ENCODE measurements around the gene AP4S1.
"Not testable (repeated sequence)": the region's sequence is repeated elsewhere in the genome, so short reads cannot be mapped to it uniquely, and the experiment has no call there.

Gene AP4S1

DNA sequence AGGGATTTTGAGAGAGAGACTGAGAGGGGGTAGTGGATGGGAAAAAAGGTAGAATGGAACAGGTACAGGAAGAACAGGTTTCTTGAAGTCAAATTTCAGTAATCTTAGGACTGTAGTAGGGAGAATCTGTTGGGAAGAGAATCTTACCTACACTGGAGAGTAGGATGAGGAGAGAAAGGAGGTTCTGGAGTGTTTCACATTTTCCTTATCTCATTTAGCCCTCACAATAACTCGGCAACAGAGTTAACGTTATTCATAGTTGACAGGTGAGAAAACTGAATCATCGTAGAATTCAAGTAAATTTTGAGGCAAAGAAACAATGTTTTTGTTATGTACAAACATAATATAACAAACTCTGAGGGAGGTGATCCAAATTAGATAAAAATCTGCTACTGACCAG is 17.9 kb downstream of the AP4S1 start:
- Histone ChIP-seq H3K36me3 (ENCODE audit: insufficient read depth, low read length) (no peaks in the 10 kb centered on the region), H3K9ac (ENCODE audit: low read depth, low read length) (no peak overlapping the region), H3K9me3 (ENCODE audit: control insufficient read depth, insufficient read depth, low read length) (no peaks in the 10 kb centered on the region), H3K4me1 (ENCODE audit: insufficient read depth, low read length) (peaks cover 16% of the 10 kb centered on the region)

GRCh38 chr14:31045501-31046080 is 20.1 kb downstream of the AP4S1 start:
- Histone ChIP-seq H3K36me3 (ENCODE audit: insufficient read depth, low read length) (no peaks in the 10 kb centered on the region), H3K4me1 (ENCODE audit: insufficient read depth, low read length) (peaks cover 13% of the 10 kb centered on the region), H3K9me3 (ENCODE audit: control insufficient read depth, insufficient read depth, low read length) (no peaks in the 10 kb centered on the region)

DNA sequence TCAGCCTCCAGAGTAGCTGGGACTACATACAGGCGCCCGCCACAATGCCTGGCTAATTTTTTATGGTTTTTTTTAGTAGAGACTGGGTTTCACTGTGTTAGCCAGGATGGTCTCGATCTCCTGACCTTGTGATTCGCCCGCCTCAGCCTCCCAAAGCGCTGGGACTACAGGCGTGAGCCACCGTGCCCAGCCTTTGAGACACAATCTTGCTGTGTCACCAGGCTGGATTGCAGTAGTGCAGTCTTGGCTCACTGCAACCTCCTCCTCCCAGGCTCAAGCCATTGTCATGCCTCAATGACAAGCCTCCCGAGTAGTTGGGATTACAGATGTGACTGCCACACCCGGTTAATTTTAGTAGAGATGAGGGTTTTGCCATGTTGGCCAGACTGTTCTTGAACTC is 22.1 kb downstream of the AP4S1 start:
- Histone ChIP-seq H3K4me1 (ENCODE audit: insufficient read depth, low read length) (peaks cover 11% of the 10 kb centered on the region), H3K9ac (ENCODE audit: low read depth, low read length) (no peak overlapping the region), H3K9me3 (ENCODE audit: control insufficient read depth, insufficient read depth, low read length) (no peaks in the 10 kb centered on the region), H3K36me3 (ENCODE audit: insufficient read depth, low read length) (no peaks in the 10 kb centered on the region)

More at GRCh38 chr14:31045501-31046080, 20.1 kb downstream of the AP4S1 start:
- H3K9ac ChIP-seq (ENCODE audit: low read depth, low read length), result no peak overlapping the region

DNA sequence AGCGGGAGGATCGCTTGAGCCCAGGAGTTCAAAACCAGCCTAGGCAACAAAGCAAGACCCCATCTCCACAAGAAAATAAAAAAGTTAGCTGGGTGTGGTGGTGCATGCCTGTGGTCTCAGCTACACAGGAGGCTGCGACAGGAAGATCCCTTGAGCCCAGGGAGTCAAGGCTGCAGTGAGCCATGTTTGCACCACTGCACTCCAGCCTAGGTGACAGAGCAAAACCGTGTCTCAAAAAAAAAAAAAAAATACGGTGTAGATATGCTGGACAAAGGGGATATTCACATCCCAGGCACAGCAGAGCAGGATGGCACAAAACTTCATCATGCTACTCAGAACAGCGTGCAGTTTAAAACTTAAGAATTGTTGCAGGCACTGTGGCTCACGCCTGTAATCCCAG is 25.6 kb downstream of the AP4S1 start:
- Histone ChIP-seq H3K9me3 (ENCODE audit: control insufficient read depth, insufficient read depth, low read length) (no peaks in the 10 kb centered on the region), H3K9ac (ENCODE audit: low read depth, low read length) (no peak overlapping the region), H3K36me3 (ENCODE audit: insufficient read depth, low read length) (no peaks in the 10 kb centered on the region), H3K4me1 (ENCODE audit: insufficient read depth, low read length) (no peaks in the 10 kb centered on the region)

DNA sequence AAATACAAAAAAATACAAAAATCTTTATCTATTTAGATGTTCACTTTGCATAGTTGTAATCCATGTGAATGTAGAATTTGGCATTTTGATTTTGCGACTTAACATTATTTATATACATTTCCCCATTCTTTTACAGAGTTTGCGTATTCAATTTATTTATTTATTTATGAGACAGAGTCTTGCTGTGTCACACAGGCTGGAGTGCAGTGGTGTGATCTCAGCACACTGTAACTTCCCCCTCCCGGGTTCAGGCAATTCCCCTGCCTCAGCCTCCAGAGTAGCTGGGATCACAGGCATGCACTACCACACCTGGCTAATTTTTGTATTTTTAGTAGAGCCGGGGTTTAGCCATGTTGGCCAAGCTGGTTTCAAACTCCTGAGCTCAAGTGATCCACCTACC is 26.1 kb downstream of the AP4S1 start:
- Histone ChIP-seq H3K9me3 (ENCODE audit: control insufficient read depth, insufficient read depth, low read length) (no peaks in the 10 kb centered on the region), H3K9ac (ENCODE audit: low read depth, low read length) (no peak overlapping the region), H3K36me3 (ENCODE audit: insufficient read depth, low read length) (no peaks in the 10 kb centered on the region), H3K4me1 (ENCODE audit: insufficient read depth, low read length) (no peaks in the 10 kb centered on the region)

DNA sequence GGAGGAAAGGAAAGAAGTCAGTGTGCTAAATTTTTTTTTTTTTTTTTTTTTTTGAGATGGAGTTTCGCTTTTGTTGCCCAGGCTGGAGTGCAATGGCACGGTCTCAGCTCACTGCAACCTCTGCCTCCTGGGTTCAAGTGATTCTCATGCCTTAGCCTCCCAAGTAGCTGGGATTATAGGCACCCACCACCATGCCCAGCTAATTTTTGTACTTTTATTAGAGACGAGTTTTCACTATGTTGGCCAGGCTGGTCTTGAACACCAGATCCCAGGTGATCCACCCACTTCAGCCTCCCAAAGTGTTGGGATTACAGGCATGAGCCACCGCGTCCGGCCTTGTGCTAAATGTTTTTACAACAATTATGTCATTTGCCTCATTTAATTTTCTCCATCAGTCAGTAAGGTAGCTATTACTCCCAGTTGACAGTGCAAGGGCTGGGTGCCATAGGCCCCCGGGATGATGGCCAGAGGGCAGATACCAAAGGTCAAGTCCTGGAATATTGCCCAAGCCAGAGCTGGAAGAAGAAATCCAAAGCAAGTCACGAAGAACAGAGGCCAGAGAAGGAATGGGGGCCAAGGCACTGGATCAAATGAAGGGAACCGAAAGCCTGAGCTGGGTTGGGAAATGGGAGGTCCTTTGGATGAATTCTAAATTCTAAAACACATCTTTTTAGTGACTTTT is 27.6 kb downstream of the AP4S1 start:
- not testable (repeated sequence) for H3K36me3 ChIP-seq (ENCODE audit: insufficient read depth, low read length); H3K9me3 ChIP-seq (ENCODE audit: control insufficient read depth, insufficient read depth, low read length); H3K9ac ChIP-seq (ENCODE audit: low read depth, low read length); H3K4me1 ChIP-seq (ENCODE audit: insufficient read depth, low read length)

- Histone ChIP-seq H3K9ac (ENCODE audit: low read depth, low read length) (no peak overlapping the region), H3K4me1 (ENCODE audit: insufficient read depth, low read length) (peaks cover 25% of the 10 kb centered on the region), H3K36me3 (ENCODE audit: insufficient read depth, low read length) (no peaks in the 10 kb centered on the region), H3K9me3 (ENCODE audit: control insufficient read depth, insufficient read depth, low read length) (no peaks in the 10 kb centered on the region)
Observed at GRCh38 chr14:31057035-31057434, 31.6 kb downstream of the AP4S1 start.

DNA sequence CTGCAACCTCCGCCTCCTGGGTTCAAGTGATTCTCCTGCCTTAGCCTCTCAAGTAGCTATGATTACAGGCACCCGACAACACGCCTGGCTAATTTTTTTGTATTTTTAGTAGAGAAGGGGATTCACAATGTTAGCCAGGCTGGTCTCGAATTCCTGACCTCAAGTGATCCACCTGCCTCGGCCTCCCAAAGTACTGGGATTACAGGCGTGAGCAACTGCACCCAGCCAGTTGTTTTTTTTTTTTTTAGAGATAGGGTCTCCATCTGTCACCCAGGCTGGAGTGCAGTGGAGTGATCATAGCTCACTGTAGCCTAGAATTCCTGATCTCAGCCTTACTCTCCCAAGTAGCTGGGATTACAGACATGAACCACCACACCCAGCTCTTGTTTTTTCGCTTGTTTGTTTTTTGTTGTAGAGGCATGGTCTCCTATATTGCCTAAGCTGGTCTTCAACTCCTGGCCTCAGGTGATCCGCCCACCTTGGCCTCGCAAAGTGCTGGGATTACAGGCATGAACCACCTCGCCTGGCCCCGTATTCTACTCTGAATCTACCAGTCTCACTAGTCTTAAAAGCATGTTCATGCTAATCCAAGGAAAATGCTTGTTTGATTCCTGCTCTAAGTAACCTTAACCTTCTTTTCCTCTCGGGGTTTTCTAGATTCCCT is 32.4 kb downstream of the AP4S1 start:
- peaks cover 25% of the 10 kb centered on the region for H3K4me1 ChIP-seq (ENCODE audit: insufficient read depth, low read length)
- H3K9ac ChIP-seq (ENCODE audit: low read depth, low read length), result no peak overlapping the region
- no peaks in the 10 kb centered on the region for H3K9me3 ChIP-seq (ENCODE audit: control insufficient read depth, insufficient read depth, low read length)
- H3K36me3 ChIP-seq (ENCODE audit: insufficient read depth, low read length), result no peaks in the 10 kb centered on the region

DNA sequence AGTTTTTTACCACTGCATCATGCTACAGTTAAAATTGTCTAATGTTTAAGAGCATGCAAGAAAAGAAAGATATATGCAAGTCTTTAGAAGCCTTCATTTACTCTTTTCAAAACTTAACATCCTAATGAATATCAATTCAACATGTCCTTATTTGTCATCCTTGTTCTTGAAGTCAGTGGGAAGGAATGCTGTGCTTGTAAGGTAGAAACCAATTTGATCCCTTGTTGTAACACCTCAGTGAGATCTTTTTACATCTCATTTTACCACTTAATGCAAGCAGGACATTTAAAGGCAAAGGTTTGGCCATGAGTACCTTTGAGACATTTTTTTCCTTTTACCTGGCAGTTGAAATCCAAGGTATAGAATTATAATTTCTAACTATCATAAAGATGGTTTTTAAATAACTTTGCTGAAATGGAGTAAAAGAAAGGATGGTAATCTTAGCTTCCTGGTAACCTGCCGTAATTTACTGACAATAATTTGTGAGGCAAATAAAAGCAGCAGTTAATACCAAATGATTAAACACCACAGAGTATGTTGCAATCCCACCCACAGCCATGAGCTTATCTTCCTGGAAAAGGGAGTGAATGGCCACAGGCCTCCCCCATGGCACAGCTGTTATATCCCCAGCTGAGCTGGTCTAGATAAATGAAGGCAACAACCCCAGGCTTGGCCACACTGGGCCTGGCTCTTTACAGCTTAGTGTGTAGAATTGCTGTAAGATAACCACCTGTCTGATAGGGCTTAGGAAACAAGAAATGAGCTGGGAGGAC is 33.9 kb downstream of the AP4S1 start:
- Histone ChIP-seq H3K9ac (ENCODE audit: low read depth, low read length) (no peak overlapping the region), H3K36me3 (ENCODE audit: insufficient read depth, low read length) (no peaks in the 10 kb centered on the region), H3K4me1 (ENCODE audit: insufficient read depth, low read length) (peaks cover 25% of the 10 kb centered on the region), H3K9me3 (ENCODE audit: control insufficient read depth, insufficient read depth, low read length) (no peaks in the 10 kb centered on the region)

- Histone ChIP-seq H3K9me3 (ENCODE audit: control insufficient read depth, insufficient read depth, low read length) (no peaks in the 10 kb centered on the region), H3K4me1 (ENCODE audit: insufficient read depth, low read length) (peaks cover 25% of the 10 kb centered on the region), H3K9ac (ENCODE audit: low read depth, low read length) (no peak overlapping the region), H3K36me3 (ENCODE audit: insufficient read depth, low read length) (no peaks in the 10 kb centered on the region)
Observed at GRCh38 chr14:31060253-31060875, 34.9 kb downstream of the AP4S1 start.

GRCh38 chr14:31062908-31063307 is 37.5 kb downstream of the AP4S1 start:
- not testable (repeated sequence) for H3K9ac ChIP-seq (ENCODE audit: low read depth, low read length); H3K9me3 ChIP-seq (ENCODE audit: control insufficient read depth, insufficient read depth, low read length); H3K36me3 ChIP-seq (ENCODE audit: insufficient read depth, low read length)
- H3K4me1 ChIP-seq (ENCODE audit: insufficient read depth, low read length), result peaks cover 24% of the 10 kb centered on the region

- Histone ChIP-seq H3K4me1 (ENCODE audit: insufficient read depth, low read length) (no peaks in the 10 kb centered on the region), H3K36me3 (ENCODE audit: insufficient read depth, low read length) (no peaks in the 10 kb centered on the region; the same call in 1 of the 2 replicates), H3K9ac (ENCODE audit: low read depth, low read length) (no peak overlapping the region)
Observed at GRCh38 chr14:31068235-31068634, 42.8 kb downstream of the AP4S1 start.

GRCh38 chr14:31069343-31069742 is 43.9 kb downstream of the AP4S1 start:
- no peaks in the 10 kb centered on the region; the same call in 1 of the 2 replicates for H3K36me3 ChIP-seq (ENCODE audit: insufficient read depth, low read length)
- H3K9ac ChIP-seq (ENCODE audit: low read depth, low read length), result no peak overlapping the region
- no peaks in the 10 kb centered on the region for H3K9me3 ChIP-seq (ENCODE audit: control insufficient read depth, insufficient read depth, low read length)
- no peaks in the 10 kb centered on the region for H3K4me1 ChIP-seq (ENCODE audit: insufficient read depth, low read length)

More at GRCh38 chr14:31068235-31068634, 42.8 kb downstream of the AP4S1 start:
- H3K9me3 ChIP-seq (ENCODE audit: control insufficient read depth, insufficient read depth, low read length), result no peaks in the 10 kb centered on the region

- Histone ChIP-seq H3K9me3 (ENCODE audit: control insufficient read depth, insufficient read depth, low read length) (no peaks in the 10 kb centered on the region), H3K9ac (ENCODE audit: low read depth, low read length) (no peak overlapping the region), H3K36me3 (ENCODE audit: insufficient read depth, low read length) (no peaks in the 10 kb centered on the region; the same call in 1 of the 2 replicates), H3K4me1 (ENCODE audit: insufficient read depth, low read length) (no peaks in the 10 kb centered on the region)
Observed at GRCh38 chr14:31070431-31070830, 45.0 kb downstream of the AP4S1 start.
